LNCaP clone FGC (cell line): ENCODE measurements around the gene GTF3C4.

ENCODE experiments used
- DNase-seq: peaks from one replicate; pipeline ENCODE4 v3.0.0-alpha.2; 2011; ENCODE audit warnings: low read depth
- H3K4me3 ChIP-seq: 2 replicates; pipeline ENCODE4 v1.5.1; 2011; ENCODE audit warnings: mild to moderate bottlenecking, low read depth, low read length, control low read depth
- CTCF ChIP-seq: IDR thresholded peaks from 2 replicates; pipeline ENCODE4 v1.5.1; 2012; ENCODE audit warnings: mild to moderate bottlenecking; ENCODE audit not compliant: control insufficient read depth, insufficient read depth; ENCODE audit errors: extremely low read depth

The GTF3C4 gene

GRCh38 chr9:132637801-132638200, 32.5 kb upstream of the GTF3C4 start:
- no peak for TF ChIP-seq CTCF
- no peak overlapping the region for H3K4me3 ChIP-seq

GRCh38 chr9:132638240-132638639, 32.0 kb upstream of the GTF3C4 start:
- no peak for DNase-seq
- no peak for TF ChIP-seq CTCF
- no peak overlapping the region for H3K4me3 ChIP-seq

More at GRCh38 chr9:132637801-132638200, 32.5 kb upstream of the GTF3C4 start:
- DNase-seq: no peak

GRCh38 chr9:132639322-132639721, 30.9 kb upstream of the GTF3C4 start:
- H3K4me3 ChIP-seq: no peak overlapping the region
- DNase-seq: no peak
- TF ChIP-seq CTCF: no peak

GRCh38 chr9:132641216-132641615, 29.0 kb upstream of the GTF3C4 start:
- no peak for TF ChIP-seq CTCF
- no peak overlapping the region for H3K4me3 ChIP-seq
- DNase-seq: no peak

- peak; percentile 17; the same call in 1 of the 2 replicates for TF ChIP-seq CTCF
- no peak overlapping the region for H3K4me3 ChIP-seq
- no peak for DNase-seq
These were observed 26.0 kb upstream of the GTF3C4 start for GRCh38 chr9:132644251-132644650.

- DNase-seq: no peak
- H3K4me3 ChIP-seq: no peak overlapping the region
- TF ChIP-seq CTCF: no peak
These were observed 25.0 kb upstream of the GTF3C4 start for GRCh38 chr9:132645306-132645705.

GRCh38 chr9:132645711-132646110, 24.6 kb upstream of the GTF3C4 start:
- DNase-seq: no peak
- H3K4me3 ChIP-seq: no peak overlapping the region
- TF ChIP-seq CTCF: no peak
